GM21717 (cell line): ENCODE measurements around the gene PICK1.

Experiments used
- ATAC-seq: cut with Tn5 transposase; IDR thresholded peaks from one replicate; pipeline ENCODE4 v1.9.1; 2021; ENCODE audit warnings: mild to moderate bottlenecking, moderate library complexity; ENCODE audit not compliant: unreplicated experiment

PICK1 gene

GRCh38 chr22:38046070-38046748 lies 11.0 kb upstream of the PICK1 start:
- ATAC-seq = no peak

GRCh38 chr22:38049812-38050619 lies 7.2 kb upstream of the PICK1 start:
- no peak for ATAC-seq

- no peak for ATAC-seq
Observed at GRCh38 chr22:38050720-38051119, 6.5 kb upstream of the PICK1 start.

- ATAC-seq = no peak
Observed at GRCh38 chr22:38051261-38051660, 5.9 kb upstream of the PICK1 start.

GRCh38 chr22:38051900-38052862 lies 5.0 kb upstream of the PICK1 start:
- no peak for ATAC-seq

- ATAC-seq = no peak
Observed at GRCh38 chr22:38062791-38063190, 5.6 kb downstream of the PICK1 start.

GRCh38 chr22:38065539-38065938 lies 8.3 kb downstream of the PICK1 start:
- no peak for ATAC-seq

GRCh38 chr22:38066381-38067027 lies 9.3 kb downstream of the PICK1 start:
- ATAC-seq = no peak

- no peak for ATAC-seq
Observed at GRCh38 chr22:38067028-38067415, 9.8 kb downstream of the PICK1 start.

GRCh38 chr22:38067761-38068360 lies 10.7 kb downstream of the PICK1 start:
- no peak for ATAC-seq

- ATAC-seq = no peak
Observed at GRCh38 chr22:38068641-38069371, 11.6 kb downstream of the PICK1 start.

GRCh38 chr22:38069372-38070249 lies 12.4 kb downstream of the PICK1 start:
- no peak for ATAC-seq

GRCh38 chr22:38070250-38070921 lies 13.2 kb downstream of the PICK1 start:
- ATAC-seq = no peak

GRCh38 chr22:38071421-38072321 lies 14.5 kb downstream of the PICK1 start:
- ATAC-seq = no peak

GRCh38 chr22:38072322-38073149 lies 15.3 kb downstream of the PICK1 start:
- ATAC-seq = no peak
